RWPE1 (cell line): ENCODE results near the gene MYMK.
A peak's percentile ranks its signal among the peaks of the same experiment; 100 is the strongest.

Experiments
- CTCF ChIA-PET: fragments of 350-600 bp; sonication (Branson Sonifier 250); formaldehyde crosslinking; extraction: SDS; loops from one replicate; lab custom pipeline; 2021; lab: Yijun Ruan, JAX
- POLR2A ChIA-PET: fragments of 400-600 bp; formaldehyde crosslinking; extraction: SDS; loops from one replicate; lab custom pipeline; 2020; ENCODE audit warnings: antibody characterized with exemption; ENCODE audit not compliant: low non-redundant PET; lab: Yijun Ruan, JAX
- DNase-seq: peaks from one replicate; pipeline ENCODE4 v3.0.0; 2012; ENCODE audit warnings: low spot score
- H3K27ac ChIP-seq: fragments of 450-650 bp; 2 replicates; pipeline ENCODE4 v1.5.1; 2017
- TF ChIP-seq, protein P1 (sequence below): fragments of 450-650 bp; conservative IDR thresholded peaks from 2 replicates; pipeline ENCODE4 v1.5.1; 2017; ENCODE audit warnings: low read depth, mild to moderate bottlenecking

MYMK gene

GRCh38 chr9:133484671-133485437, 39.9 kb downstream of the MYMK start:
- DNase-seq = no peak
- POLR2A ChIA-PET = no interaction called here
- TF ChIP-seq, protein P1, sequence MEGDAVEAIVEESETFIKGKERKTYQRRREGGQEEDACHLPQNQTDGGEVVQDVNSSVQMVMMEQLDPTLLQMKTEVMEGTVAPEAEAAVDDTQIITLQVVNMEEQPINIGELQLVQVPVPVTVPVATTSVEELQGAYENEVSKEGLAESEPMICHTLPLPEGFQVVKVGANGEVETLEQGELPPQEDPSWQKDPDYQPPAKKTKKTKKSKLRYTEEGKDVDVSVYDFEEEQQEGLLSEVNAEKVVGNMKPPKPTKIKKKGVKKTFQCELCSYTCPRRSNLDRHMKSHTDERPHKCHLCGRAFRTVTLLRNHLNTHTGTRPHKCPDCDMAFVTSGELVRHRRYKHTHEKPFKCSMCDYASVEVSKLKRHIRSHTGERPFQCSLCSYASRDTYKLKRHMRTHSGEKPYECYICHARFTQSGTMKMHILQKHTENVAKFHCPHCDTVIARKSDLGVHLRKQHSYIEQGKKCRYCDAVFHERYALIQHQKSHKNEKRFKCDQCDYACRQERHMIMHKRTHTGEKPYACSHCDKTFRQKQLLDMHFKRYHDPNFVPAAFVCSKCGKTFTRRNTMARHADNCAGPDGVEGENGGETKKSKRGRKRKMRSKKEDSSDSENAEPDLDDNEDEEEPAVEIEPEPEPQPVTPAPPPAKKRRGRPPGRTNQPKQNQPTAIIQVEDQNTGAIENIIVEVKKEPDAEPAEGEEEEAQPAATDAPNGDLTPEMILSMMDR = no peak
- H3K27ac ChIP-seq = no peak overlapping the region
- CTCF ChIA-PET = interaction anchor here (0.5 to 1.4 kb wide), 8 partner anchors 13 to 463 kb away, joined by 3 to 6 read pairs (median 3); no protein-coding TSS in a partner anchor

GRCh38 chr9:133483611-133484010, 41.1 kb downstream of the MYMK start:
- TF ChIP-seq, protein P1 = no peak
- POLR2A ChIA-PET = no interaction called here
- CTCF ChIA-PET = no interaction called here
- DNase-seq = no peak
- no peak overlapping the region for H3K27ac ChIP-seq

DNA sequence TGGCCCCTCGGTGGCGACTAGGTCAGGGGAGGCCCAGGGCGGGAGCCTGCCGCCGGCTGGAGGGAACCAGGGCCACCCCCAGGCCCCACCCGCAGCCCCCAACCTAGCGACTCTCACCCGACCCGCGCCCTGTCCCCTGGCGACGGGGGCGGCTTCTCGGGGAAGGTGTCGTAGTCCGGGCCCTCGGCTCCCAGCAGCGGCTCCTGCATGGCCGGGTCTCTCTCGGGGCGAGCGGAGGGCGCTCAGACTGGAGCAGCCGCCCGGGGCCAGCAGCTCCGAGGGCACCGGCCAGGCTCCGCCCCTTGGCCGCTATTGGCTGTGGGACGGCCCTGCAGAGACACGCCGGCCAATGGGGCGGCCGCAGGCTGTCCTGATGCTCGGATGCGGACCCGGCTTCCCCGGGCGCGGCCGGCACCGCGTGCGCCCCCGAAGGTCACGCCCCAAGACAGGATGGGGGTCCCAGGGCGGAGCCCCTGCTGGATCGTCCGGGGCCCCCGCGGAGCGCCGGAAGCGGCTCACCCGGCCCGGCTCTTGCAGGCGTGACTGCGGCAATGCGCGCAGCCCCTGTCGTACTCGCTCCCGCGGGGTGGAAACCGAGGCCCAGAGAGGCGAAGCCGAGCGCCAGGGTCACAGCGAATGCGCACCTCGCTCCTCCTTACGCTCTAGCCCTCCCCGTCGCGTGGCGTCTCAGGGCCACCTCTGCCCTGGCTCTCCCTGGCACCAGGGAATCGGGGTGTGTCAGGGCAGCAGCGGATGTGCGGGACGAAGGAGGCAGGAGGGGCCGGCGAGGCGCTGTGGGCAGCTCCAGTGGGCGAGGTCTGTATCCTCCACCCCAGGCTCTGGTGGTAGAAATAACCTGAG, 45.7 kb downstream of the MYMK start, which contains the start of gene SLC2A6:
Gene SLC2A6 (minus strand): TSS at position 249 of the 861 bp plus-strand sequence. CDS start 40 bp downstream, at position 209.
- CTCF ChIA-PET = interaction anchor here (0.6 to 1.6 kb wide), 5 partner anchors 29 to 718 kb away, joined by 3 to 7 read pairs (median 3); no protein-coding TSS in a partner anchor
- DNase-seq = peak; percentile 98
- H3K27ac ChIP-seq = peak within 1 kb of the TSS; percentile 74
- POLR2A ChIA-PET = interaction anchor here (1.0 to 1.7 kb wide), 2 partner anchors 10 to 20 kb away, joined by 3 to 5 read pairs; partner anchors contain the start of gene CACFD1
- TF ChIP-seq, protein P1 = no peak

DNA sequence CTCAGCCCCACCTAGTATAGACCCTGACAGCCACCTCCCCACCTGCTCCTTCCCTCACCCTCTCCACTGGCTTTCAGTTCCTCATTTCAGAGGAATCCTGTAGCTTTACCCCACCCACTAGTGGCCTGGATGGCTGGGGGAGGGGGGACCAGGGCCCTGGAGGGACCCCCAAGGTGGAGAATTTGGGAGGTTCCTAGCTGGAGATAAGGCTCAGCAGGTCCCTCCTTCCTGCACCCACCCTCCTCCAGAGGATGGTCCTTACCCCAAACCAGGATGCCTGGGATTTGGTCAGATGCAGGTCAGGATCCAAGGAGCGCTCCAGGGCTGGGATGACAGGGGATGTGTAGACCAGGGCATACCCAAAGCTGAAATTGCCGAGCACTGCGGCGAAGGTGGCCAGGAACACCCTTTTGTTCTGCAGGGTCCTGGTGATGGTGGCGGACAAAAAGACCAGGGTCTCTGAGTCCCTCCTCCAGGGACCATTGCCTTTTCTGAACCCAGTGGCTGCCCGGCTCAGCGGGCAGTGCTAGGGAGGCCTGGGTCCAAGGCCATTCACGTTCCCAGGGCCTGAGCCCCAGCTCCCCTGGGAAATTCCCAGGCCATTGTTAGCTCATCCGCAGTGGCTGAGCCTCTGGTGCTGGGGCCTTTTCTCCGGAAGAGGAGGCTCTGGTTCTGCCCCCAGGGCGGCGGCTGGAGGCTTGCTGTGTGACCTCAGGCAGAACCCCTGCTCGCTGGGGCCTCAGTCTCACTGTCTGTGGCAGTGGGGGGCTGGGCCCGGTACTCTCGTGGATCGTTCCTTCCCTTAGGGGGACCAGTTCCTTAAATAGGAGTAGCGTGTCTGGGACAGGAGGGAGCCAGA, 46.5 kb downstream of the MYMK start:
- peak overlapping the region; percentile 74 for H3K27ac ChIP-seq
- peak; percentile 60 for DNase-seq
- ChIA-PET CTCF (interaction anchor here (0.6 to 1.6 kb wide), 3 partner anchors 29 to 331 kb away, joined by 3 to 7 read pairs (median 3); no protein-coding TSS in a partner anchor), POLR2A (interaction anchor here (1.0 to 1.7 kb wide), 2 partner anchors 9 to 19 kb away, joined by 3 to 5 read pairs; partner anchors contain the start of gene CACFD1)
- TF ChIP-seq, protein P1 = no peak

DNA sequence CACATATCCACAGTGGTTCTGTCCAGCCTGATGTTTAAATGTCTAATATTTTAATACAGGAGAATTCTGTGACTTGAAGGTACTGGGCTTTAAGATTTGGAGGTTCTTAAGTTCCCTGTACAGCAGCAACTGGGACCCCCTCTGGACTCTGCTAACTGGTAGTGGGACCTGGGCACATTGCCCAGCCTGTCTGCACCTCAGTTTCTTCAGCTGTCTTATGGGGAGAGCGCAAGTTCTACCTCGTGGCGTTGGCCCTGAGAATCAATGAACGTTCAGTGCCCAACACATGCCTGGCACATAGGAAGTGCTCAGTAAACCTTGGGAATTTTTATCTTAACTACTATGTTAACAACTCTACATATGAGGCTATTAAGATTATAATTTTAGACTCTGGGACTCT, 47.3 kb downstream of the MYMK start:
- peak overlapping the region; percentile 74 for H3K27ac ChIP-seq
- TF ChIP-seq, protein P1 = no peak
- POLR2A ChIA-PET = interaction anchor here (1.7 kb wide), 1 partner anchor 9 kb away, joined by 5 read pairs; no protein-coding TSS in a partner anchor
- CTCF ChIA-PET = interaction anchor here (0.6 kb wide), 1 partner anchor 330 kb away, joined by 3 read pairs; no protein-coding TSS in a partner anchor
- DNase-seq = no peak
